Measurements from ENCODE around the gene KCNE4.

- no peak for TF ChIP-seq CTCF (IDR thresholded peaks at IDR 0.05; ENCODE audit: low read depth, low read length)
- TF ChIP-seq POLR2A (IDR thresholded peaks at IDR 0.05; ENCODE audit: extremely low read depth, insufficient read length): no peak
These were observed 9.7 kb upstream of the KCNE4 start for GRCh38 chr2:223042284-223042683.

Measured in NB4 (cell line).